Smooth muscle cell (in vitro differentiated cells): ENCODE measurements around the gene ARL5A. TPM values are rescaled to one million over a fixed set of nuclear protein-coding genes. Genes with fewer than 3 reads are reported as not detected.

Experiments used
- DNase-seq: peaks from one replicate; lab custom pipeline; 2025; ENCODE audit not compliant: unreplicated experiment; lab: John Stamatoyannopoulos, UW
- H2AFZ ChIP-seq: fragments of 200-600 bp; sonication (generic); 2 replicates; pipeline ENCODE4 v1.6.0; 2016; ENCODE audit warnings: antibody characterized with exemption, low read depth, mild to moderate bottlenecking
- H3F3A ChIP-seq: fragments of 200-600 bp; sonication (generic); 2 replicates; pipeline ENCODE4 v1.6.0; 2017; ENCODE audit warnings: antibody characterized with exemption, low read depth
- H3K27ac ChIP-seq: fragments of 200-600 bp; sonication (generic); 2 replicates; pipeline ENCODE4 v1.5.1; 2016; ENCODE audit warnings: low read depth, mild to moderate bottlenecking
- H3K27me3 ChIP-seq: fragments of 200-600 bp; sonication (generic); 2 replicates; pipeline ENCODE4 v1.6.1; 2016; ENCODE audit warnings: low read depth, mild to moderate bottlenecking
- H3K36me3 ChIP-seq: fragments of 200-600 bp; sonication (generic); 2 replicates; pipeline ENCODE4 v1.5.1; 2016; ENCODE audit warnings: low read depth
- H3K4me1 ChIP-seq: fragments of 200-600 bp; sonication (generic); 2 replicates; pipeline ENCODE4 v1.5.1; 2016; ENCODE audit warnings: low read depth
- H3K4me2 ChIP-seq: fragments of 200-600 bp; sonication (generic); 2 replicates; pipeline ENCODE4 v1.6.0; 2016; ENCODE audit warnings: mild to moderate bottlenecking
- H3K4me3 ChIP-seq: fragments of 200-600 bp; sonication (generic); 2 replicates; pipeline ENCODE4 v1.5.1; 2016; ENCODE audit warnings: mild to moderate bottlenecking
- H3K79me2 ChIP-seq: fragments of 200-600 bp; sonication (generic); 2 replicates; pipeline ENCODE4 v1.6.0; 2016; ENCODE audit warnings: low read depth, mild to moderate bottlenecking
- H3K9ac ChIP-seq: fragments of 200-600 bp; sonication (generic); 2 replicates; pipeline ENCODE4 v1.6.0; 2016; ENCODE audit warnings: low read depth
- H3K9me3 ChIP-seq: fragments of 200-600 bp; sonication (generic); replicated peaks from 2 replicates; pipeline ENCODE4 v1.5.1; 2016; ENCODE audit warnings: low read depth
- H4K20me1 ChIP-seq: fragments of 200-600 bp; sonication (generic); 2 replicates; pipeline ENCODE4 v1.6.0; 2016; ENCODE audit warnings: low read depth
- CTCF ChIP-seq: fragments of 200-600 bp; sonication (generic); IDR thresholded peaks from 2 replicates; pipeline ENCODE4 v1.5.1; 2017; ENCODE audit warnings: borderline replicate concordance, mild to moderate bottlenecking, antibody characterized with exemption; ENCODE audit not compliant: insufficient read depth, poor library complexity, severe bottlenecking
- WGBS: methylation state at CpG from one replicate; pipeline ENCODE4 v1.1.7; 2016; ENCODE audit warnings: low lambda C conversion rate; 5-methylcytosine and 5-hydroxymethylcytosine counted together
- polyA plus RNA-seq: library from polyadenylated mRNA; unstranded; fragments of >200 nt; fragmentation: Nextera tagmentation; extraction: Ambion mirVana; gene quantifications from 2 replicates; pipeline ENCODE4 v1.2.1, GENCODE V29; 2016
- total RNA-seq: library from RNA; depleted of rRNA; stranded (reverse); fragments of >200 nt; gene quantifications from 2 replicates; pipeline ENCODE4 v1.2.3, GENCODE V29; 2014

ARL5A gene
- total and polyA plus RNA-seq, 2 experiments from 2014 or later, result 24.2 to 81.2 TPM

DNA sequence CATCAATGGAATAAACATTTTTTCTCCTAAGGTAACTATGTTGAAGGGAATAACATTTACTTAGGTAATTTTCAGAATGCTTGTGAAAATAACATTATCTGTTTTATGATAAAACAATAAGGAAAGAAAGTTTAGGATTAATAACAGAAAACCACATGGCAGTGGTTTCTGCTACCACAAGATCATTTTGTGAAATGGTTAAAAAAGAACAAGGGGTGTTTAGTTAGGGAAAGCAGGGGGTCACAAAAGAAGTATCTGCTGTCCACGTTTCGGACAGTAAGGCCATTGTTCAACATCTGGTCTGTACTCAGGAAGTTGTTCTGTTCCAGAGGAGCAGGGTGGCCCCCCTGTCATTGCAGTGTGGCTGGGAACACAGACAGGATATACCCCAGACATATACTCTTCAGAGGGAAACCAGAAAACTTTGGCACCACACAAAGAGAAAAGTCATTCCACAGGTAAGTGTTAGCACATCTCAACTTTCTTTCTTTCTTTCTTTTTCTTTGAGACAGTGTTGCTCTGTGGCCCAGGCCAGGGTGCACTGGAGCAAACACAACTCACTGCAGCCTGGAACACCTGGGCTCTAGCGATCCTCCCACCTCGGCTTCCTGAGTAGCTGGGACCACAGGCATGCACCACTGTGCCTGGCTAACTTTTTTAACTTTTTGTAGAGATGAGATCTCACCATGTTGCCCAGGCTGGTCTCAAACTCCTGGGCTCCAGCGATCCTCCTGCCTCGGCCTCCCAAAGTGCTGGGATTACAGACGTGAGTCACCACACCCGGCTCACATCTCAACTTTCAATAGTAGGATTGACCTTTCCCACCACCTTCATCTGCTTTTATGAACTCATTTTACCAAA lies 14.8 kb upstream of the ARL5A start:
- no peaks in the 10 kb centered on the region for H3K9me3 ChIP-seq
- H3K27me3 ChIP-seq, result no peaks in the 10 kb centered on the region
- no peak overlapping the region for H2AFZ ChIP-seq
- no peak overlapping the region for H3K4me3 ChIP-seq
- no peak overlapping the region for H3K27ac ChIP-seq
- no peaks in the 10 kb centered on the region for H4K20me1 ChIP-seq
- no peak overlapping the region for H3K9ac ChIP-seq
- no peak for DNase-seq
- WGBS, result 73% methylated on average over 8 of the region's 8 CpGs
- no peaks in the 10 kb centered on the region for H3K4me1 ChIP-seq
- TF ChIP-seq CTCF, result no peak
- no peaks in the 10 kb centered on the region for H3K79me2 ChIP-seq
- no peaks in the 10 kb centered on the region for H3F3A ChIP-seq
- H3K36me3 ChIP-seq, result no peaks in the 10 kb centered on the region
- H3K4me2 ChIP-seq, result no peak overlapping the region

DNA sequence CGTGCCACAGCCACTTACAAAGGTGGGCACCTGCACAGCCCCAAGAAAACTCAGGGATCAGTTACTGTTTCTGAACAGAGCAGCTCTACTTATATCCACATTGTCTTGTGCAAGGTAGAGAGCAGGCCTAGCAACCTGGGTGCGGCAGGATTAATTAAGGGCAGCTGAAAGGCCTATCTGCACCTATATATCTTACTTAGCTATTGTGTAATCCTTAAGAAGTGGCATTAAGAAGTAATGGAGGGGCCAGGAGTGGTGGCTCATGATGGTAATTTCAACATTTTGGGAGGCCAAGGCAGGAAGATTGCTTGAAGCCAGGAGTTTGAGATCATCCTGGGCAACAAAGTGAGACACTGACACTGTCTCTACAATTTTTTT lies 12.8 kb upstream of the ARL5A start:
- Histone ChIP-seq H3K27ac (no peak overlapping the region), H4K20me1 (no peaks in the 10 kb centered on the region), H3K9ac (no peak overlapping the region), H3K4me3 (no peak overlapping the region), H3K27me3 (peaks cover 9% of the 10 kb centered on the region), H3K9me3 (no peaks in the 10 kb centered on the region), H2AFZ (no peak overlapping the region), H3K4me2 (no peak overlapping the region), H3K36me3 (no peaks in the 10 kb centered on the region), H3K4me1 (no peaks in the 10 kb centered on the region), H3K79me2 (no peaks in the 10 kb centered on the region), H3F3A (no peaks in the 10 kb centered on the region)
- no peak for DNase-seq
- 80% methylated on average over 2 of the region's 2 CpGs for WGBS
- TF ChIP-seq CTCF, result no peak

- Histone ChIP-seq H3K9me3 (no peaks in the 10 kb centered on the region), H3K4me1 (no peaks in the 10 kb centered on the region), H3K27me3 (peaks cover 9% of the 10 kb centered on the region), H2AFZ (no peak overlapping the region), H3K4me3 (no peak overlapping the region), H3K79me2 (no peaks in the 10 kb centered on the region), H3F3A (no peaks in the 10 kb centered on the region), H3K27ac (no peak overlapping the region), H3K36me3 (no peaks in the 10 kb centered on the region), H4K20me1 (no peaks in the 10 kb centered on the region), H3K9ac (no peak overlapping the region), H3K4me2 (no peak overlapping the region)
- DNase-seq, result no peak
- TF ChIP-seq CTCF, result no peak
- WGBS, result 89% methylated on average over 5 of the region's 5 CpGs
These were observed 12.2 kb upstream of the ARL5A start for GRCh38 chr2:151840216-151841046.
